ENCODE results near the gene CREBBP.

The CREBBP gene

GRCh38 chr16:3792472-3793012 lies 88.0 kb downstream of the CREBBP start:
- no peak for DNase-seq

- no peak for DNase-seq
These were observed 88.8 kb downstream of the CREBBP start for GRCh38 chr16:3791701-3792100.

- DNase-seq, result no peak
These were observed 91.0 kb downstream of the CREBBP start for GRCh38 chr16:3789375-3790099.

GRCh38 chr16:3788711-3789374 lies 91.7 kb downstream of the CREBBP start:
- DNase-seq, result no peak

GRCh38 chr16:3787924-3788661 lies 92.4 kb downstream of the CREBBP start:
- DNase-seq, result no peak

- no peak for DNase-seq
These were observed 95.1 kb downstream of the CREBBP start for GRCh38 chr16:3785413-3785812.

- no peak for DNase-seq
These were observed 97.0 kb downstream of the CREBBP start for GRCh38 chr16:3783516-3783915.

- no peak for DNase-seq
These were observed 97.9 kb downstream of the CREBBP start for GRCh38 chr16:3782566-3782965.

- DNase-seq, result no peak
These were observed 99.1 kb downstream of the CREBBP start for GRCh38 chr16:3781421-3781820.

GRCh38 chr16:3780570-3780969 lies 99.9 kb downstream of the CREBBP start:
- DNase-seq, result no peak

- DNase-seq, result no peak
These were observed 104.2 kb downstream of the CREBBP start for GRCh38 chr16:3776316-3776715.

GRCh38 chr16:3774819-3775218 lies 105.7 kb downstream of the CREBBP start:
- no peak for DNase-seq

GRCh38 chr16:3774156-3774767 lies 106.3 kb downstream of the CREBBP start:
- no peak for DNase-seq

GRCh38 chr16:3773663-3774062 lies 106.8 kb downstream of the CREBBP start:
- DNase-seq, result no peak

GRCh38 chr16:3771513-3771912 lies 109.0 kb downstream of the CREBBP start:
- no peak for DNase-seq

GRCh38 chr16:3770530-3770929 lies 110.0 kb downstream of the CREBBP start:
- no peak for DNase-seq

GRCh38 chr16:3769942-3770341 lies 110.6 kb downstream of the CREBBP start:
- DNase-seq, result no peak

- no peak for DNase-seq
These were observed 111.5 kb downstream of the CREBBP start for GRCh38 chr16:3769013-3769412.

- DNase-seq, result no peak
These were observed 113.1 kb downstream of the CREBBP start for GRCh38 chr16:3767333-3767986.

GRCh38 chr16:3766177-3766576 lies 114.3 kb downstream of the CREBBP start:
- DNase-seq, result no peak

- no peak for DNase-seq
These were observed 116.1 kb downstream of the CREBBP start for GRCh38 chr16:3764409-3764808.

GRCh38 chr16:3762107-3762750 lies 118.3 kb downstream of the CREBBP start:
- no peak for DNase-seq
